Breast epithelium (tissue), 3 donors: ENCODE measurements around the gene CENPE.

Experiments
- CTCF ChIP-seq, 3 donors: fragments of 450-650 bp; IDR thresholded peaks; one replicate each; pipeline ENCODE4 v1.5.1; 2016 to 2017; ENCODE audit warnings: antibody characterized with exemption in 3 of 3, mild to moderate bottlenecking in 3 of 3, moderate library complexity in 3 of 3
- POLR2AphosphoS5 ChIP-seq, 3 donors: sonication (generic); formaldehyde crosslinking; IDR thresholded peaks; one replicate each; pipeline ENCODE4 v1.6.1; 2017; ENCODE audit warnings: antibody characterized with exemption in 3 of 3

- TF ChIP-seq CTCF (IDR thresholded peaks at IDR 0.05) (no peak), POLR2AphosphoS5 (IDR thresholded peaks at IDR 0.05) (no peak)
These were observed 27.1 kb downstream of the CENPE start for GRCh38 chr4:103171006-103171405.
